Activated CD8-positive, alpha-beta memory T cell treated with anti-CD3 and anti-CD28 coated beads, Interleukin-2, amount 50 U/mL, for 1 hour (primary cell): Measurements from ENCODE around the gene GALNT10.
A peak's percentile ranks its signal among the peaks of the same experiment; 100 is the strongest.

Experiments
- DNase-seq: peaks from one replicate; pipeline ENCODE4 v3.0.0-alpha.2; 2020; ENCODE audit errors: extremely low read depth

GALNT10 gene

DNA sequence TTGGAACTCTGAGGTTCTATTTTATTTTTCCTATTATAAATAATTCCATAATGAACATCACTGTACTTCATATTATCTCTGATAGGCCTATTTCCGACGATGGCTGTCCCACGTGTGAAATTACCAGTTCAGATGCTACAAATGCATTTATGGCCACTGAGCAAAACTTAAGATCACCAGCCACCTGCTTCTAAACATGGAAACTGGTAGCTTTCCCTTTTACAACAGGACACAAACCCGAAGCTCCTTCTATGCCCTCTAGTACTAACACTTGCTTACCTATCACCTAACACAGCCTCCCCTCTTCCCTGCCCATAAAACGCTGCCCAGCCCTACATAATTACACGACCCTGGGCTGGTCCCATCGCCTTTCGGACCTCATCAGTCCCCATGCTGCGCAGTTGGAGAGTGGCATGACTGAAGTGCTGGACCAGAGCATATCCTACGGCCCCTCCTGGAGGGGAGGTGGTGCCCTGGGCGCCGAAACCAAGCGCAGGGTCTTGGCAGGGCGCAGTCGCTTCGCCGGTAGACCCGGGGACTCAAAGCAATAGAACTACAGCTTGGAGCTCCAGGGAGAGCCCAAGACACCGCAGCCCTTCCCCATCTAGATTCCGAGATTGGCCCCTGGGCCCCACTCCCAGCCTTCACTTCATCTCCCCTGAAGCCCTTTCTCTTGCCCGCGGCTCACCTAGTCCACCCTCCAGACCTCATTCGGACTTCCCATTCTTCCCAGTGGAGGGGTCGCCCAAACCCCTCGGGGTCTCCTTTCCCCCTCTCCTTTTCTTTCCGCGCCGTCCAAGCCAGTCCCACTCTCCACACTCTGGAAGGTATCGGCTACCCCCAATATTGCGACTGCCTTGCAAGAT lies 254.3 kb downstream of the GALNT10 start:
- no peak for DNase-seq

DNA sequence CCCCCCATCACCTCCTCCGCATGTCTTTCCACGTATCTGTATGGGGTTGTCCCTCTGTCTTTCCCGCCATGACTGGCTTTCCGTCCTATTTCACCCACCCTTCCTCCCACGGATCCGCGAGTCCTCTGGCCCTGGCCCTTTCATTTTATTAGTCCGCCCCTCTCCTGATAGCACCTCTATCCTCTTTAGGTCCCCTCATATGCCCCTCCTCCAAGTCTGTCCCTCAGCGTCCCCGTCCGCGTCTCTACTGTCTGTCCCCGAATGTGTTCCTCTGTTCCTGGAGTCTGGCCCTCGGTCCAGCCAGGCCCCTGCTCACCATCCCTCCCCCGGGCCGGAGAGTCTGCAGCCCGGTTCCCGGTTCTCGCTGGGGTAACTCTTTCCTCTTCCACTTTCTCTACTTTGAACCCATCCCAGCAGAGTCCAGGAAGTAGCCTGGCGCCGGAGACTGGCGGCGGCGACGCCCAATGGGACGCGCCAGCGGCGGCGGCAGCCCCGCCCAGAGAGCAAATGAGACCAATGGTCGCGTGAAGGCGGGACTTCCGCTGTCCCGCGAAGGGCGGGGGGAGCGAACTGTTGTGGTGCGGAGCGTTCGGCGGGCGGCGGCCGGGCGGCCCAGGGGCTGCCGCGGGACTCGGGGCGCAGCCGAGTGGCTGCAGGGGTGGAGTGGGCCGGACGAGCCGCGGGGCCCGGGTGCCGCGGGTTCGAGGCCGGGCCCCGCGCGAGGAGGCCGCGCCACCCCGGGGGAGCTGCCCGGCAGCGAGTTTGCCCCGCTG lies 255.1 kb downstream of the GALNT10 start, which contains the start of gene SAP30L:
Gene SAP30L, plus strand, starts transcription at position 576 of the 773 bp plus-strand sequence. CDS start 608 bp downstream, outside the sequence.
- DNase-seq, result peak; percentile 70

DNA sequence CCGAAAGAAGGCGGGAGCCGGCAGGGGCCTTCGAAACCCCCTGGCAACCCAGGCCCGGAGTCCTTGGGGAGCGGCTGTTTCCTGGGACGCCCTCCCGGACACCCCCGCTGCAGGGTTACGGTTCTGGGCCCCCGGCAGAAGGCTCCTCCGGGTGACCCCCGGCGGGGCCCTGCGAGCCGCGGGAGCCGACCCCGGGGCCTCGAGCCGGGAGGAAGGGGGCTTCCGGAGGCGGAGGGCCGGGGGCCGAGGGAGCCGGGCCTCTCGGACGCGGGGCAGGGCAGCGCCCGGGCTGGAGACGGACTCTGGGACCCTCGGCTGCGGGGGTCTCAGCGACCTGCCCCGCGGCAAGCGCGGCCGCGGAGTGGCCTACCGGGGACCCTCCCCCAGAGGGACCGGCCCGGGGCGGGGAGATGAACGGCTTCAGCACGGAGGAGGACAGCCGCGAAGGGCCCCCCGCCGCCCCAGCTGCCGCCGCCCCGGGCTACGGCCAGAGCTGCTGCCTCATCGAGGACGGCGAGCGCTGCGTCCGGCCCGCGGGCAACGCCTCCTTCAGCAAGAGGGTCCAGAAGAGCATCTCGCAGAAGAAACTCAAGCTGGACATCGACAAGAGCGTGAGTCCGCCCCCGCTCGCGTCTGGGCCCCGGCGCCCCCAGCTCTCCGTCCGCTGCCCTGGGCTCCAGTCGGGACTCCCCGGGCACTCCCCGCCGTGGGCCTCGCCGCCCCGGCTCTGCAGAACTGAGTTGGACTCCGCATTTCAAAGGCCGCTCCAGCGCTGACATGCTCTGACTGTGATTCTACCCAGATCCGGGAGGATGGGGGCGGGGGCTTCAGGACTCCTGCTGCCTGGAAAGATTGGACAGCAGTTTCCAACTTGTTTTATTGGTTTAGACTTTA lies 255.9 kb downstream of the GALNT10 start:
- DNase-seq, result no peak

DNA sequence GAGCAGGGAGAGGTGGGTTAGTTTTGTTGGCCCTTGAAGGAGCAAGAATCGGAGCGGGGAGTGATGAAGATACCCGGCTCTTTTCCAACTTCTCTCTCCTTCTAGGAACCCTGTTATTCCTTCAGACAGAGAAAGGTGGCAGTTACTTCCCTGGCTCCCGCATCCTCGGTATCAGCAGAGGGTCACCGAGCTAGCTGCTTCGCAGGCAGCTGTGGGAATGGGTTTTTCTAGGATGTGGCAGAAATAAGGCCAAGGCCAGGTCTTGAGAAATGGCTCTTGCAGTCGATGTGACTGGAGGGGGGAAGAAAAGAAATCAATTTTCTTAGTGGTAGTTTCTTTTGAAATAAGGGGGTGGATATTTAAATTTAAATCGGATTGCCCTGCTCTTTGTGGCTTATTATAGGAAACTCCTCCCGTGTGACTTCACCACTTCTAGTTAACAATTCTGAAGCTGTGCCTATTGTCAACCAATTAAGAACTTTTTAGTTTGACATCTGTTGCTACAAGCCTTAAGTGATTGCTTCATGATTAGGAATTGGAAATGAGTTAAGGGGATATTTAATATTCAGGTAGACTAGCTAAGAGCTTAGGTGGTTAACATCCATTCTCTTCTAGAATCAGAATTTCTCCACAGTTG lies 256.7 kb downstream of the GALNT10 start:
- DNase-seq, result no peak

DNA sequence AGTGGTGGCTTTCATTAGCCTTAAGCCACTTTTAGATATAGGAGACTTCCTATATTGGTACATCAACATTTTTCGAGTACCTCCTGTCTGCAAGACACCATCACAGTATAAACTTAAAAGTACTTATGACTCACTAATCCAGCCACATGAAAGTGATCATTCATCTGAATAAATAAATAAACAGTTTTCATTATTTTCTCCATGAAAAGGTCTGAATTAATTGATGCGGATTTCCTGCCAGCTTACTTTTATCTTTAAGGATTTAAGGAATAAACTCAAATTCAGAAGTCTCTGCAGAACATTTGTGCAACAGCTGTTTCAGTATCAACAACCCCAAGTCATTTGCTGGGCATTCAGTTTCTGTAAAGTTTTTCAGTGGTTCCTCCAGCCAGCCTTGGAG lies 259.3 kb downstream of the GALNT10 start:
- DNase-seq, result no peak

DNA sequence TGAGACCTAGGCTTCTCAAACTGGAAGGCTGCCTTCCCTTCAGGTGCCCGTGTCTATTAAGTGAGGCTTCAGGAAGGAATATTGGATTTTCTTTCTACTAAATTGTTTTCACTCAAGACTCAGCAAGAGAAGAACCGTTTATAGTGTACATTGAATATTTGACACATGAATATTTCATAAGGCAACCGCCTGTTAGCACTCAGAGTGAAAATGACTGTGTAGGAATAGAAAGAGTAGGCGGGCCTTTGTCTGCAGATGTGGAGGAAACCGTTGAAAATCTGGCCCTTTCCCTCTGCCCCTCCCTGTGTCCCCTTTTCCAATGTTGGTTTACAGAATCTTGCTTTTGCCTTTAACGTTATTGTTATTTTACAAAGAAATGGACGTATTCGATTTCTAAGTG lies 261.4 kb downstream of the GALNT10 start:
- DNase-seq, result no peak

DNA sequence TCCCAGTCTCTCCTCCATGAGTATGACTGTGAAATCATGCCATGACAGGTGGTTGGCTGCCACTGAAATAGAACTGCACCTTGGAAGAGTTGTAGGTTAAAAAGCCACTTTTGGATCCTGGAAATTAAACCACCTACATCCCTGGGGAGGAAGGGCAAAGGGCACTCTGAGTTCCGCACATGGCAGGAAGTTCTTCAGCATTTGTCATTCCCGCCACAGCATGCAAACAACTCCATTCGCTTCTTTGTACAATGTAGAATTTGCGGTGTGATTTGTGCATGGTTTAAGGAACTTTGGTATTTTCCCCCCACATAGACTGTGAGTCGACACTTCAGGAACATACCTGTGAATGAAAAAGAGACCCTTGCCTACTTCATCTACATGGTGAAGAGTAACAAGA lies 265.1 kb downstream of the GALNT10 start:
- no peak for DNase-seq

DNA sequence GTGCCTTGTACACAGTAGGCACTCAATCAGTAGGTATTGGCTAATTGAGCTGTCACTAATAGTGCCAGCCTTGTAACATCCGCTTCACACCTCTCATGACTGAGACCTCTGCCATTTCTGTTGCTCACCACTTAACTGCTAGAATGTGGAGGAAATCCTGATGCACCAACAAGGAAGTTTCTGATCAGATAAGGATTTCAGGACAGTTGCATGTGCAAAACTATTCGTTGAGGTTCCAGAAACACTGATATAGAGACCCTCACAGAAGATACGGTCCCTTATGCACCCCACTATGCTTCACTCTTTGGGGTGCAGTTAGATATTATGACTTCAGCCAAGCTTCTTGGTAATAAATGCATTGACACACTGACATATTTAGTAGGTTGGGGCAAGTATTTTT lies 266.0 kb downstream of the GALNT10 start:
- DNase-seq, result no peak

DNA sequence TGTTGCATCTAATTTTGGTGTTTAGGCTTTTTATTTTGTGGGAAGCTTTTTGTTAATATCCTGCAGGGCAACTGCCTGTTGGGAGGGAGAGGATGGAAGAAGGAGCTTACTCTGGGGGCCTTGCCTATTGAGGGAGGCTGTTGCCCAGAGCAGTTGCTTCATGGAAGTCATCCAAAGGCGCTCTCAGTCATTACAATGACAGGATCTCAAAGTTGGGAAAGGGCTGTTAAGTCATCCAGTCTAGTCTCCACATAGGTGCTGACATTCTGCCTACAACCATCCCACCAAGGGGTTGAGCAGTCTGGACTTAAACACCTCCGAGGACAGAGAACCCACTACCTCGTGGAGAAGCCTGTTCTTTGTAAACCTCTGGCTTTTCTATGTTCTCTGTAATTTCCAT lies 268.5 kb downstream of the GALNT10 start:
- DNase-seq, result no peak

DNA sequence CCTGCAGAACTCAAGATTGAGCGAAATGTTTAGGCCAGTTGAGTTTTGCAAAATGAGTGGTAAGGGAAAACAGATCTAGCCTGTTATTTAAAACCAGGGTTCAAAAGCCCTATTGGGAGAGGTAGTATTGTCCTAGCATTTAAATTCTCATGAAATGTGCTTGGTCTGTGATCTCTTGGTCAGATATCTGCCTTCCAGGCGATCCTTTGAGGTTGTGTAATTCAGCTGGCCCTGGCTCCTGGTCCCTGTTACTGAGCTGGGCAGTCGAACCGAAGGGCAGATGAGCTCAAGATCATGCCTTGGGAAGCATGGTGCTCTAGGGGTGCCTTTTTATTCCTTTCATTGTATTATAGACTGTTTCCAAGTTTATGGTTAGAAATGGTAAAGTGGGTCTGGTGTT lies 269.6 kb downstream of the GALNT10 start:
- no peak for DNase-seq

DNA sequence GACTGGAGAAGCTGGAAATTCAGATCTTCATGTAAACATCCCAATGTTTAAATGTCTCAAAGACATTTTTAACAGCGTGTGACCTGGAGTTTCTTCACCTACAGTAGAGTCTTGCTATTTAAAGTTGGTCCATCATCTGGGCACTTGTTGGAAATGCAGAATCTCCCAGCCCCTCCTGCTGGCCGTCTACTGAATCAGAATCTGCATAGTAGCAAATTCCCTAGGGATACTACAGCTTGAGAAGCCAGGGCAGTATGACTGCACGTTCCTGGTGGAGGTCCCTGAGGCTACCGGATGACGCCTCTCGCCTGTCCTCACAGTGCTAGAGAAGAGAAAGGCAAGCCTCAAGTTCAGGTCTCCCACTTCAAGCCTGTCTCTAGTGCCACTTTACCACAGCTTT lies 271.0 kb downstream of the GALNT10 start:
- DNase-seq, result no peak

DNA sequence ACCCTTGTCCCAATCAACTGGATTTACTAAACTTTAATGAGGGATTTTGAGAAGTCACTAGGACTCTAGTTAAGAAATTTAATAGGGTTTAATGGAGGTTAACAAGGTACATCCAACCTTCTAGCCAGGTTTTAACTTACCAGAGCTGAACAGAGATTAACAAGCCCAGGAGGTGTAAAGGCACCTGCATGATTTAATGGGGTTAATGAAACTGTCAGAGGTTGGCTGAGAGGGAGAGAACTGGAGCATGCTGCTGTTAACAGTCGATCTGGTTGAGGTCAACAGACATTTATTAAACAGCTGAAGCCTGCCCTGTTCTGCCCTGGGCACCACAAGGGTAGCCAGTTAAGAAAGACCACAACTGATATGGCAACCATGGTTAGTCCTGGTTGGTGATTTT lies 273.9 kb downstream of the GALNT10 start:
- DNase-seq, result no peak

DNA sequence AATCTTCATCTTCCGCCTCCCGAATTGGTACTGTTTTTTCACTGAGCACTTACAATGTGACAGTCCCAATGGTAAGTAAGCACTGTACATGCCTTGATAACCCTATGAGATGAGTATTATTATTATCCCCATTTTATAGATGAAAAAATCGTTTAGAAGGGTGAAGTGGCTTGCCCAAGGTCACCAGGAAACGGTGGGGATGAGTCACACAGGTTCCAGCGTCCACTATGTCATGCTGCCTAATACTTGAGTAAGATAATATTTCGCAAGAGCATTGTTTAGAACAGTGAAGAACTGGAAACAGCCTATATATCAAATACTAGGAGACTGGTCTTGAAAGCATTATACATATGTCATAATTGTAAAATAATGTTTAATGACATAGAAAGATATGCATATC lies 274.6 kb downstream of the GALNT10 start:
- DNase-seq, result no peak

DNA sequence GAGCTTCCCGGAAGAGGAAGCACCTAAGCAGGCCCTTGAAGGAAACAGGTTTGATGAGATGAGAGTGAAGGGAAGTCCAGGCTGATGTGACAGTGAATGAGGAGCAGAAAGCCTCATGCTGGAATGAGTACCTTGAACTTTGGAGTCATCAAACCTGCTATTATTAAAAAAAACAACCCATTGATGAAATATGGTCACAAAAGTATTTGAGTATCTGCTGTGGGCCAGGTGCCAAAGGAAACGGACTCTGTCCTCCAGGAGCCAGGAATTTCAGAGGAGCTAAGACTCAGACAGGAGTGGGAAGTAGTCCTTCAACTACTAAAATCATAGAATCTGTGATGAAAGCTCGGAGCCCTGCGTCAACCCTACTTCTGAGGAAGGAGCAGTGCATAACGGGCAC lies 275.6 kb downstream of the GALNT10 start:
- DNase-seq, result no peak

DNA sequence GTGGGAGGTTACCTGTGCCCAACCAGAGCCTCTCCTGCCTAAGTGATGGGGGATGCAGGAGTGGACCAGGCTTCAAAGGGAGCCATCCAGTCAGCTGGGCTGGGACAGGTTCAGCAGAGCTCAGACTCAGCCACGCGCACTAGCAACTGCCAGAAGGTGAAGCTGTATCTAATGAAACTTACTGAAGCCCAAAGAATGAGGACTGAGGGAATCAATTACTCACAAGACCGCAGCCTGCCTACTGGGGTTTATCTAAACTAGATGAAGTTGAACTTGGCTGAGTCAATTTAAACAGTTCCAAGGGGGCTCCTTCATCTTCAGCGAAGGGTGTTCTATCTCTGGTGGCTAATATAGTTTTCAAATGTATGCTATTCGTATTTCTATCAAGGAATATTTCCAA lies 276.1 kb downstream of the GALNT10 start:
- no peak for DNase-seq

DNA sequence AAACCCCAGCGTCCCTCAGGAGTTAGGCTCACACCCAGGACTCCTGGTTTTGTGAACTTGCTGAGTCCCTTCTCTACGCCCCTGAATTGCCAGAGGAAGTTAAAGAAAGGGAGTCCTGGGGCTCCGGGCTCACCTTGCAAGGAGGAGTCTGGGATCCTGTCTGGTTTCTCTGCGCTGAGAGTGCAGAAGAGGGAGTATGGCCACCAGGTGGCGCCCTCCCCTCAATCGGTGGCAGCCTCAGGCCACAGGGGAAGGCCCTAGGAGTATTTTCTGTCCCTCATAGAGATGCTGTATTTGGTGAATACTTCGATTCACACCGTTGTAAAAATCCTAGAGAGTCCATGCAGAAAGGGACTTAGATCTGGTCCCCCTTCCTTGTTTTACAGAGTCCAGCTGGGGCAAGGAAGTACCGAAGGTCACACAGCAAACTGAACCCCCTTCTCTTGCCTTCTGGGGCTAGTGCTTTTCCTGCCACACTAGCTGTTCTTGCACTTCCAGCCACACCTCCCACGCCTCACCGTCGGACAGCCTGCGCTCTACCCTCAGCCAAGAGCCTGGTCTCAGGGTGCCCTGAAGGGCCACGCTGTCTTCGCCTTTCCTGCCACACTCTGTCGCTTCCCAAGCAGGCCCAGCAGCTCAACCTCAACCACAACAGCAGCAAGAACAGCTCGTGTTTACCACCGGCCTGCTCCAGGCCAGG lies 277.3 kb downstream of the GALNT10 start:
- no peak for DNase-seq

DNA sequence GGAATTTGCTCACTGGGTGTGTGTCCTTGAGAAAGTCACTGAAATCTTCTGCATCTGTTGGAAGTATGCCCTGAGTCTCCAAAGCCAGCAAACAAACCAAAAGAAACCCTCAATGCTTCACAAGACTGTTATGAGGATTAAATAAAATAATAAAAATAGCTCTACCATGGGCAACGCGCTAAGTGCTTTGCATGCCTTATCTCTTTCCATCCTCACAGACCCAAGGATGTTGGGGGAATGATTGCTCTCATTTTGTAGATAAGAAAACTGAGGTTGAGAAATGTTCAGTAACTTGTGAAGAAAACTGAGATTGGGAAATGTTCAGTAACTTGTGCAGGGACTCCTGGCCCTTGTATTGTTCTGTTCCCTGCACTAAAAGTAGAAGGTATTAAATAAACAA lies 279.6 kb downstream of the GALNT10 start:
- no peak for DNase-seq
